Measurements from ENCODE around the gene NXPE3.

Gene NXPE3

DNA sequence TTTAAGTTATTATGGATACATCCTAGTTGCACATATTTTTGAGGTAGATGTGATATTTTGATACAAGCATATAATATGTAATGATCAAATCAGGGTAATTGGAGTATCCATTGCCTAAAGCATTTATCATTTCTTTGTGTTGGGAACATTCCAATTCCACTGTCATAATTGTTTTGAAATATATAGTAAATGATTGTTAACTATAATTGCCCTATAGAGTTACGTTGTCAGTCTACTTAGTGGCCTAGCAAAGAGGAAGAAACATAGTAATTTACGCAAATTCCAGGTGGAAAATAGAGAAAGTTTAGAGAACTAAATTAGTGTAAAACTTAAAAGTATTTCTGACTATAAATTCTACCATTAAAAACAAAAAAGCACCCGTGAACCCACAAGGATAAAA lies 24.9 kb downstream of the NXPE3 start:
- TF ChIP-seq, protein P1, sequence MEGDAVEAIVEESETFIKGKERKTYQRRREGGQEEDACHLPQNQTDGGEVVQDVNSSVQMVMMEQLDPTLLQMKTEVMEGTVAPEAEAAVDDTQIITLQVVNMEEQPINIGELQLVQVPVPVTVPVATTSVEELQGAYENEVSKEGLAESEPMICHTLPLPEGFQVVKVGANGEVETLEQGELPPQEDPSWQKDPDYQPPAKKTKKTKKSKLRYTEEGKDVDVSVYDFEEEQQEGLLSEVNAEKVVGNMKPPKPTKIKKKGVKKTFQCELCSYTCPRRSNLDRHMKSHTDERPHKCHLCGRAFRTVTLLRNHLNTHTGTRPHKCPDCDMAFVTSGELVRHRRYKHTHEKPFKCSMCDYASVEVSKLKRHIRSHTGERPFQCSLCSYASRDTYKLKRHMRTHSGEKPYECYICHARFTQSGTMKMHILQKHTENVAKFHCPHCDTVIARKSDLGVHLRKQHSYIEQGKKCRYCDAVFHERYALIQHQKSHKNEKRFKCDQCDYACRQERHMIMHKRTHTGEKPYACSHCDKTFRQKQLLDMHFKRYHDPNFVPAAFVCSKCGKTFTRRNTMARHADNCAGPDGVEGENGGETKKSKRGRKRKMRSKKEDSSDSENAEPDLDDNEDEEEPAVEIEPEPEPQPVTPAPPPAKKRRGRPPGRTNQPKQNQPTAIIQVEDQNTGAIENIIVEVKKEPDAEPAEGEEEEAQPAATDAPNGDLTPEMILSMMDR (IDR thresholded peaks at IDR 0.05; ENCODE audit: control insufficient read depth, extremely low read depth, insufficient read depth): no peak
- no peak overlapping the region for H3K4me3 ChIP-seq (ENCODE audit: low read depth, low read length)
- DNase-seq (ENCODE audit: low read depth): no peak

DNA sequence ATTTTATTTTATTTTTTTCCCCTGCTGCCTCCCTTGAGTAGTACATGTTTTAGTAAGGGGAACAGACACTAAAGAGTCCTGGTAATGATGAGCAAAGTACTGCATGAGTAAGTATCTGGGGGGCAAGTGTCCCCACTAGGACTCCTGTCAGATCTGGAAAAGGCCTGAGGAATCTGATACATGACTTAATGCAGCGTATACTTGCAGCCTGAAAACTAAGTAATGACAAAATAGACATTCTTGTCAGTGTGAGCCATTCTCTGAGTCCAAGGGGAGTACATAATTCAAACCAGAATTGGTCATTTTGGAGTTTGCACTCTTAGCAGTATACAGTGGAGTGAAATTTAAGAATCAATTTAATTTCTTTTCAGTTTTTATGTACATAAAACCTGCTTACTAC lies 27.5 kb downstream of the NXPE3 start:
- no peak for DNase-seq (ENCODE audit: low read depth)
- TF ChIP-seq, protein P1 (IDR thresholded peaks at IDR 0.05; ENCODE audit: control insufficient read depth, extremely low read depth, insufficient read depth): no peak
- H3K4me3 ChIP-seq (ENCODE audit: low read depth, low read length): no peak overlapping the region

DNA sequence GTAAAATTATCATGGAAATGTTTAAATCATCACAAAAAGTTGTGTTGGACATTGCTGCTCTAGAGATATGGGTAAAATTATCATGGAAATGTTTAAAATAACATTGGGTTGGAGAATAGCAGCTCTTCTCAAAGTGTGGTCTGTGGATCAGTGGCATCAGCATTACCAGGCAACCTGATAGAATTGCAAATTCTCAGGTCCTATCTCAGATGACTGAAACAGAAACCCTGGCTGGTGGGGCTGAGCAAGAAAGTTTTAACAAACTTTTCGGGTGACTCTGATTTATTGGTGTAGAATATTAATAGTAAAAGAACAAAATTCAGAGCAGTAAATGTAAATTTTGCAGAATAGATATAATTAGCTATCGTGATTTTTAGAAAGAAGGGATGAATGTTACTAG lies 28.9 kb downstream of the NXPE3 start:
- TF ChIP-seq, protein P1 (IDR thresholded peaks at IDR 0.05; ENCODE audit: control insufficient read depth, extremely low read depth, insufficient read depth): no peak
- no peak for DNase-seq (ENCODE audit: low read depth)
- no peak overlapping the region for H3K4me3 ChIP-seq (ENCODE audit: low read depth, low read length)

DNA sequence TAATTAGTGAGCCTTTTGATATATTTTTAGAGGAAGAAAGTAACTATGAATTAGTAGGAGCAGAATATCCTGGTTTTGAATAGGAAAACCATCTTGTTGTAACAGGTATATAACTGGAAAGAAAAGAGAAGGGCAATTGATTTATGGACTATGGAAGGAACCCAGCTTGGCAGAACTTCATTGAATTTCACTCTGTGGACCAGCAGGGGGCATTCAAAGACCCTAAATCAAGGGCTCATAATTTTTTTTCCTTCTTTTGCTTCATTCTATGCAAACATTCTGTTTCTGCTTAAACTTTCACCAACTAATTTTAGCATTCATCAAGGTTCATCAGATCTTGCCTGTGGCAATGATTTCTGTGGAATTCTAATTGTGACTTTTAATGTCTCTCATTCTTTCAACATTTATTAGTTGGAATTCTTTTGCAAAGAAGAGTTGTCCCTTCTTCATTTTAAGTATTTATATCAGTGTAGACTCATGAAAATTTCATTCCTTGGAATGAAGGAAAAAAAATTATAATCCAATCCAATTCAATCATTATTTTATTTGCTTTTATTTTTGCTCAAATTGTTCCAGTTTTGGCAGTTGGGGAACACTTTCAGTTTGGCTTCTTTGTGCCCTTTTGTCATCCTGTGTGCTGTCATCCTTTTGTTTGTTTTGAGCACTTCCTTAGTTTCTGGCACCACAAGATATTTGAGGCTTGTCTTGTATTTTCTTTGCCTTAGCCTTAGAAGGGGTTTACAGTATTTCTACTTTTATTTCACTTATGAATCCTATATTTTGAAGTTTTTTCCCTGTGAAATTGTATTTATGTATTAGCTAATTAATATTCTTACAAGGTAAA lies 30.4 kb downstream of the NXPE3 start:
- TF ChIP-seq, protein P1 (IDR thresholded peaks at IDR 0.05; ENCODE audit: control insufficient read depth, extremely low read depth, insufficient read depth): peak; percentile 53
- no peak for DNase-seq (ENCODE audit: low read depth)
- H3K4me3 ChIP-seq (ENCODE audit: low read depth, low read length): no peak overlapping the region

DNA sequence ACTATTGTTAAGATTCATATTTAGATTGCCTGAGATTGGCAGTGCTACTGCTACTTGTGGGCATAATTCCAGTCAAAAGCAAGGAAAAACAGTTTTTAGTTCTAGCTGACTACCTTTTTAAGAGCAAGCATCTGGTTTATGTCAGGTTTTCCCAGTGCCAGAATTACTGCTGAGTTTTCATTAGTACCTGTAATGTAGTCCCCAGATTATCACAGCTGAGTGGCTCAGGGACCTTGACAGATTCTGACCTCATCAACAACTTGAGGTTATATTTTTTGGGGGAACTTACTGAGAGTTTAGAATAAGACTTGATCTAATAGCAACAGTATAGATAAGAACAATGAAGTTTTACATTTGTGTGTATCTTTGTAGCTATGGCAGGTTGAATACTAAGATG lies 31.0 kb downstream of the NXPE3 start:
- TF ChIP-seq, protein P1 (IDR thresholded peaks at IDR 0.05; ENCODE audit: control insufficient read depth, extremely low read depth, insufficient read depth): no peak
- no peak for DNase-seq (ENCODE audit: low read depth)
- H3K4me3 ChIP-seq (ENCODE audit: low read depth, low read length): no peak overlapping the region

DNA sequence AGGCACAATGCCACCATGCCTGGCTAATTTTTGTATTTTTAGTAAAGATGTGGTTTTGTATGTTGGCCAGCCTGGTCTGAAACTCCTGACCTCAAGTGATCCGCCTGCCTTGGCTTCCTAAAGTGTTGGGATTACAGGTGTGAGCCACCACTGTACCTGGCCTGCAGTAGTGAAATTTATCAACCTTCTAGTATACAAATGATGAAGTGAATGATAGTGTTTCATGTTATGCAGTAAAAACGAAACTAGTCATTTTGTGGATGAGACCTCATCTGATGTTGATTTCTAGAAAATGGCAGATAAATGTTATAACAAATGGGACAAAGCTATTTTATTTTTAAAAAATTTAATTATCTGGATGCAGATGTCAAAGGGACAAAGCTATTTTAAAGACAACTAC lies 32.9 kb downstream of the NXPE3 start:
- TF ChIP-seq, protein P1 (IDR thresholded peaks at IDR 0.05; ENCODE audit: control insufficient read depth, extremely low read depth, insufficient read depth): no peak
- no peak overlapping the region for H3K4me3 ChIP-seq (ENCODE audit: low read depth, low read length)
- no peak for DNase-seq (ENCODE audit: low read depth)

DNA sequence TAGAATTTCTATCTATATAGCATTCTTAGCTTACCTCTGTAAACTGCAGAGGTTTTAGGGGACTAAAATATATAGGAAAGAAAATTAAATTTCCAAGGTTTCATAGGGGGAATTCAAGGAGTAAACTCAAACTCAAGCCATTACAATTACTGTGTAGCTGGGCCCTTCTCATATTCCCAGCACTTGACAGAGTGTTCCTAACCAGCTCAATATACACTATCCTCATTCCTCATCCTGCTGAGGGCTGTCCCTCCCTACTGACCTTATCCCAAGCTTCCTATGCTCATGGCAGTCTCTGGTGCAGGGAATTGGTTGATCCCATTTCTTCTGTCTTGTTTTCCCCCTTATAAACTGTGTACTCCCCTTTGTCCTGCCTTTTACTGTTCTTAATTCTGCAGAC lies 33.9 kb downstream of the NXPE3 start:
- TF ChIP-seq, protein P1 (IDR thresholded peaks at IDR 0.05; ENCODE audit: control insufficient read depth, extremely low read depth, insufficient read depth): no peak
- no peak for DNase-seq (ENCODE audit: low read depth)

More for the DNA sequence above, 33.9 kb downstream of the NXPE3 start:
- H3K4me3 ChIP-seq (ENCODE audit: low read depth, low read length): no peak overlapping the region

Measured in LNCaP clone FGC (cell line).